Naive thymus-derived CD8-positive, alpha-beta T cell (primary cell): ENCODE data around the gene DKK3. TPM values are rescaled to one million over a fixed set of nuclear protein-coding genes. Genes with fewer than 3 reads are reported as not detected.
"Not testable (repeated sequence)": the region's sequence is repeated elsewhere in the genome, so short reads cannot be mapped to it uniquely, and the experiment has no call there.

Source experiments
- ATAC-seq, 2 donors: fragments of 150-1000 bp; cut with Tn5 transposase in 1 of 2; sonication (Bioruptor Pico), chemical (Tn5 transposase) in 1 of 2; 1 replicate in 1 of 2; 2 replicates in 1 of 2; pipeline ENCODE4 v1.10.0; 2021; ENCODE audit warnings: mild to moderate bottlenecking in 2 of 2, moderate library complexity in 2 of 2
- POLR2A ChIA-PET: fragments of 350-600 bp; sonication (Branson Sonifier 250); formaldehyde crosslinking; loops from one replicate; lab custom pipeline; 2021; ENCODE audit warnings: antibody characterized with exemption; lab: Charles Lee
- DNase-seq, 10 donors: peaks; one replicate each; pipeline versions ENCODE4 v3.0.0 to v3.0.0-alpha.2; 2020 to 2022
- H3K27ac Mint-ChIP-seq, 10 donors: one replicate each; pipeline ENCODE4 v1.8.0; 2020 to 2022; ENCODE audit warnings: mild to moderate bottlenecking in 10 of 10, mixed read lengths in 10 of 10, moderate library complexity in 4 of 10, inconsistent platforms in 1 of 10
- H3K27me3 Mint-ChIP-seq, 5 donors: one replicate each; pipeline ENCODE4 v1.8.0; 2021 to 2022; ENCODE audit warnings: mixed read lengths in 5 of 5
- H3K36me3 Mint-ChIP-seq, 3 donors: one replicate each; pipeline ENCODE4 v1.8.0; 2020 to 2022; ENCODE audit warnings: mixed read lengths in 3 of 3, mild to moderate bottlenecking in 2 of 3, inconsistent platforms in 1 of 3
- H3K4me1 Mint-ChIP-seq, 4 donors: one replicate each; pipeline ENCODE4 v1.8.0; 2021 to 2022; ENCODE audit warnings: mixed read lengths in 4 of 4
- H3K4me3 Mint-ChIP-seq, 10 donors: one replicate each; pipeline ENCODE4 v1.8.0; 2020 to 2022; ENCODE audit warnings: mild to moderate bottlenecking in 10 of 10, mixed read lengths in 10 of 10, moderate library complexity in 6 of 10, inconsistent platforms in 1 of 10
- H3K9me3 Mint-ChIP-seq, 9 donors: one replicate each; pipeline ENCODE4 v1.8.0; 2020 to 2022; ENCODE audit warnings: mixed read lengths in 9 of 9, mild to moderate bottlenecking in 3 of 9, inconsistent platforms in 1 of 9, moderate library complexity in 1 of 9
- polyA plus RNA-seq, 3 donors: library from polyadenylated mRNA; unstranded; fragments of 300-500 nt; fragmentation: Illumina TruSeq; gene quantifications; one replicate each; pipeline ENCODE4 v1.2.3, GENCODE V29; 2021
- total RNA-seq, 8 experiments: library from RNA in 2 of 8; stranded (reverse) in 2 of 8; gene quantifications; one replicate each; pipeline ENCODE4 v1.2.3 and lab custom pipeline; 2021 to 2026

The DKK3 gene
- total and polyA plus RNA-seq, 5 experiments from 2014 or later: 2.3 to 10.8 (median 8.6) TPM

DNA sequence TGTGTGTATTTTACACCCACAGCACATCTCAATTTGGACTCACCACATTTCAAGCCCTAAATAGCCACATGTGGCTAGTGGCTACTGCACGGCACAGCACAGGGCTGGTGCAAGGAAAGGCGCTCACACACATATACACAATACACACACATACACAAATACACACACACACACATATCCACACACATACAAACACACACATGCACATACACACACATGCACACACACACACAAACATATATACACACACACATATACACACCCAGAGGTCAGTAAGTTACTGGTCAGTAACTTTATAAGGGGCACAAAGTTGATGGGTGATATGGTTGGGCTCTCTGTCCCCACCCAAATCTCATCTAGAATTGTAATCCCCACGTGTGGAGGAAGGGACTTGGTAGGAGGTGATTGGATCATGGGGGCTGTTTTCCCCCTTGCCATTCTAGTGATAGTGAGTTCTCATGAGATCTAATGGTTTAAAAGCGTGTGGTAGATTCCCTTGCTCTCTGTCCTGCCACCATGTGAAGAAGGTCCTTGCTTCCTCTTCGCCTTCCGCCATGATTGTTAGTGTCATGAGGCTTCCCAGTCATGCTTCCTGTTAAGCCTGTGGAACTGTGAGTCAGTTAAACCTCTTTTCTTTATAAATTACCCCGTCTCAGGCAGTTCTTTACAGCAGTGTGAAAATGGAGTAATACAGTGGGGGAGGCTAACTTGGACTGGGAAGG lies 37.6 kb upstream of the DKK3 start:
- no peak for ATAC-seq
- no peak overlapping the region for H3K27ac Mint-ChIP-seq
- no peaks in the 10 kb centered on the region for H3K36me3 Mint-ChIP-seq
- no peak for DNase-seq
- H3K27me3 Mint-ChIP-seq: peaks cover 0 to 17% (median 3%) of the 10 kb centered on the region in 5 donors
- peaks cover 3 to 7% (median 4%) of the 10 kb centered on the region in 4 donors for H3K4me1 Mint-ChIP-seq
- H3K9me3 Mint-ChIP-seq: no peaks in the 10 kb centered on the region
- H3K4me3 Mint-ChIP-seq: no peak overlapping the region
- POLR2A ChIA-PET: interaction anchor here (0.6 to 0.7 kb wide), 2 partner anchors 80 to 170 kb away, joined by 3 read pairs; no protein-coding TSS in a partner anchor

DNA sequence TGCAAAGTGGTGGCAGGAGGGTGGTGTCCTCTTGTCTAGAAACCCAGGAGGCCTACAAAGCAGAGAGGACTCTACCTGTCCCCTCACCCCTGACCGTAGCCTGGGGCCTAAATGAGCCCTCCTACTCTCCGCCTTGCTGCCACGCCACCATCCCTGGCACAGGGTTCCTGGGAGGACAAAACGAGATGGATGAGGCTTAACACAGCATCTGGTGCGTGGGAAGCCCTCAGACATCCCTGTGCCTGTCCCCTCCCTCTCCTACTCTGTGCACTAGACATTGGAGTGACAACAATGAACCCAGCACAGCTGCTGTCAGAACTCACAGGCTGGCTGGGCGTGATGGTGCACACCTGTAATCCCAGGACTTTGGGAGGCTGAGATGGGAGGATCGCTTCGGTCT lies 36.4 kb upstream of the DKK3 start:
- peaks cover 0 to 17% (median 3%) of the 10 kb centered on the region in 5 donors for H3K27me3 Mint-ChIP-seq
- no peak overlapping the region for H3K4me3 Mint-ChIP-seq
- peaks cover 3 to 7% (median 4%) of the 10 kb centered on the region in 4 donors for H3K4me1 Mint-ChIP-seq
- DNase-seq (no peak), ATAC-seq (no peak)
- no peaks in the 10 kb centered on the region for H3K36me3 Mint-ChIP-seq
- no peak overlapping the region for H3K27ac Mint-ChIP-seq
- H3K9me3 Mint-ChIP-seq: no peaks in the 10 kb centered on the region
- POLR2A ChIA-PET: no interaction called here

DNA sequence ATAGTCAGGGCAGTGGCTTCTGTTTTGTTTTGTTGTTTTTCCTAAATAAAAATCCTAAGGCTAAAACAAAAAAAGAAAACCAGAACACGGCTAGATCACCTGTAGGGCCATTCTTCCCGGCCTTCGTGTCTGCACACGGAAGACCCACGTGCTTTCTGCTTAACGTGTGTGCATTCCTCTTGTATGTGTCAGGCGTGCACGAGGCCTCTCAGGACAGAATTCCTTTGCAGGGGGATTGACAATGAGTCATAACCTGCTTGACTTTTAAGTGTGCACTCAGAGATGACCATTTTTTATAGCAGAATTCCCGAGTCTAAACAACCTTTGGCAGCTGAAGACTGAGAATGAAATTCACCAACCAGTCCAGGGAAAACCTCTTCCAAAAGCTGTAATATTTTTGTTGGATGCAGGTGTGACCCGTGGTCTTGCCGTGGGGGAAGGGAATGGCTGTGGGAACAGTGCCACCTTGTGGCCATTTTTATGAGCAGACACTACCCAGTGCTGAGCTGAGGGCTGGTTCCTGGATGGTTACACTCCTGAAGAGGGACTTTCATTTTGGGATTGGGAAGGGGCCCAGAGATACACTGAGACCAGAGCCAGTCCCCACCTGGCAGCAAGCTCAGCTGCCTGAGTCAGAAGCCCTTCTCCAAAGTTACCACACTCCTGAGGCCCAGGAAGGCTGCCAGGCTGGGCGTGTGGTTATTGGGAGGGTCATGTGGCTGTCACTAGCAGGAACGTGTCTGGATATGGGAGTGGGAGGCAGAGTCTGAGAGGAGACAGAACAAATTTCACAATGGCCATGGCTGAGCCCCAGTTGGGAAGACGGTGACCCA lies 35.7 kb upstream of the DKK3 start:
- ATAC-seq (peak; percentile 64 to 80), DNase-seq (peak; percentile 30 to 70 (median 54))
- H3K4me1 Mint-ChIP-seq: peaks cover 3 to 7% (median 4%) of the 10 kb centered on the region in 4 donors
- no peak overlapping the region for H3K4me3 Mint-ChIP-seq
- H3K9me3 Mint-ChIP-seq: no peaks in the 10 kb centered on the region
- H3K27me3 Mint-ChIP-seq: peaks cover 0 to 17% (median 3%) of the 10 kb centered on the region in 5 donors
- no peaks in the 10 kb centered on the region for H3K36me3 Mint-ChIP-seq
- peak overlapping the region in 1 of 10 donors; percentile 70 for H3K27ac Mint-ChIP-seq
- POLR2A ChIA-PET: no interaction called here

DNA sequence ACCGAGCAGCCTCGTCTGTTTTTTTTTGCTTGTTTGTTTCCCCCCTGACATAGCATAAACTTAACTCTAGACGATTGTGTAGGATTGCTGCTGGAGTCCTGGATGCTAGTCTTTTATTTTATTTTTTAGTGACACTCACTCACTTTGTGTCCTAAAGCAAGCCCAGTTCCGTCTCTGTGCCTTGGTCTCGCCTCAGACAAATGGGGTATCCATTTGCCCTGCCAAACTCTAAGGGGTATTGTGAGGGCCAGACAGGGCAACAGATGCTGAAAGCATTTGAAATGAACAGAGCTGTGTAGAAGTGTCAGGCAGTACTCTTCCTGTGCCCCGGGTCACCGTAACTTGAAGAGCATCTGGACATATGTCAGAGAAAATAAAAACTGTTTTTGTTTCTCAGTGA lies 34.8 kb upstream of the DKK3 start:
- POLR2A ChIA-PET: no interaction called here
- H3K36me3 Mint-ChIP-seq: no peaks in the 10 kb centered on the region
- H3K4me1 Mint-ChIP-seq: peaks cover 3 to 7% (median 4%) of the 10 kb centered on the region in 4 donors
- H3K27me3 Mint-ChIP-seq: peaks cover 0 to 17% (median 3%) of the 10 kb centered on the region in 5 donors
- H3K4me3 Mint-ChIP-seq: no peak overlapping the region
- ATAC-seq (no peak), DNase-seq (no peak)
- no peak overlapping the region for H3K27ac Mint-ChIP-seq
- H3K9me3 Mint-ChIP-seq: no peaks in the 10 kb centered on the region

DNA sequence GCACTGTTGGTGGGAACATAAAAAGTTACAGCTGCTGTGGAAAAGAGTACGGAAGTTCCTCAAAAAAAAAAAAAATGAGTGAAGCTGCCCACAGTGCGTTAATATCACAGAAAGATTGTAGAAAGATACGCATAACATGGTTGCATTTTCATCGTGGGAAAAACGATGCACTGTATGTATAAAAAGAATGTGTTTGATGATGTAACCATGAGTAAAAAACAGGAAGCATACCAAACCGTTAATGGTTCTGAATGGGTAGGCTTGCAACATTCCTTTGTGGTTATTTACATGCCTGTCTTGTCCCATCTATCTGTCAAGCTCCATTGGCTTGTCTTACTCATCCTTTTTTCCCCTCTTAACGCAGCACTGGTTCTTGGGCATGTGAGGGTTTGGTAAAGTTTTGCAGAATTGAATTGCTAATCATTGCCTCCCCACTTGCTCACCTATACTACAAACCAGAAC lies 33.8 kb upstream of the DKK3 start:
- Mint-ChIP-seq H3K4me1 (peaks cover 0 to 2% (median 0%) of the 10 kb centered on the region in 4 donors), H3K36me3 (no peaks in the 10 kb centered on the region), H3K4me3 (no peak overlapping the region), H3K27me3 (peaks cover 0 to 14% (median 3%) of the 10 kb centered on the region in 5 donors), H3K27ac (no peak overlapping the region), H3K9me3 (no peaks in the 10 kb centered on the region)
- DNase-seq (no peak), ATAC-seq (no peak)
- POLR2A ChIA-PET: no interaction called here

DNA sequence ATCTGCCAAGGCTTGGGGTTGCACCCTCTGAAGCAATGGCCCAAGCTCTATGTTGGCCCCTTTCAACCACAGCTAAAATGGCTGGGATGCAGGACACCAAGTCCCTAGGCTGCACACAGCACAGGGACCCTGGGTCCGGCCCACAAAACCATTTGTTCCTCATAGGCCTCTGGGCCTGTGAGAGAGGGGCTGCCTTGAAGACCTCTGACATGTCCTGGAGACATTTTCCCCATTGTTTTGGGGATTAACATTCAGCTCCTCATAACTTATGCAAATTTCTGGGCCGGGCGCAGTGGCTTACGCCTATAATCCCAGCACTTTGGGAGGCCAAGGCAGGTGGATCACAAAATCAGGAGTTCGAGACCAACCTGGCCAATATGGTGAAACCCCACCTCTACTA lies 32.3 kb upstream of the DKK3 start:
- not testable (repeated sequence) for H3K4me1 Mint-ChIP-seq, H3K9me3 Mint-ChIP-seq, H3K36me3 Mint-ChIP-seq, H3K4me3 Mint-ChIP-seq, DNase-seq, H3K27ac Mint-ChIP-seq, ATAC-seq, H3K27me3 Mint-ChIP-seq
- POLR2A ChIA-PET: interaction anchor here (0.7 kb wide), 1 partner anchor 363 kb away, joined by 3 read pairs; no protein-coding TSS in a partner anchor

DNA sequence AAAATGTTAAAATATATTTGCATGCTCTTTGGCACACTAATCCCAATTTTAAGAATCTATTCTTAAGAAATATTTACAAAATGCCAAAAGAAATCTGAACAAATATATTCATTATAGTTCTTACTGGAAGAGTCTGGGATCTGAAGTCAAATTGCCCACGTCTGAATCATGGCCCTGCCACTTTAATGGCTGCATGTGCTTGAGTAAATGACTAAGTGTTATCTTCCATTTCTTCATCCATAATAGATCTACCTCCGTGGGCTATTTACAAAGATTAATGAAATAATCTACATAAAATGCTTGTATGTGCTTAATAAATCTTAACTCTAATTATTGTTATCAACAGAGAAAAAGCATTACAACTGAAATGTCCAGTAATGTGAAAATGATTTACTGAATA lies 24.5 kb upstream of the DKK3 start:
- H3K4me1 Mint-ChIP-seq: no peaks in the 10 kb centered on the region
- peaks cover 5 to 13% (median 8%) of the 10 kb centered on the region in 5 donors for H3K27me3 Mint-ChIP-seq
- no peaks in the 10 kb centered on the region for H3K36me3 Mint-ChIP-seq
- POLR2A ChIA-PET: no interaction called here
- H3K4me3 Mint-ChIP-seq: no peak overlapping the region
- no peaks in the 10 kb centered on the region for H3K9me3 Mint-ChIP-seq
- DNase-seq (no peak), ATAC-seq (no peak)
- no peak overlapping the region for H3K27ac Mint-ChIP-seq

DNA sequence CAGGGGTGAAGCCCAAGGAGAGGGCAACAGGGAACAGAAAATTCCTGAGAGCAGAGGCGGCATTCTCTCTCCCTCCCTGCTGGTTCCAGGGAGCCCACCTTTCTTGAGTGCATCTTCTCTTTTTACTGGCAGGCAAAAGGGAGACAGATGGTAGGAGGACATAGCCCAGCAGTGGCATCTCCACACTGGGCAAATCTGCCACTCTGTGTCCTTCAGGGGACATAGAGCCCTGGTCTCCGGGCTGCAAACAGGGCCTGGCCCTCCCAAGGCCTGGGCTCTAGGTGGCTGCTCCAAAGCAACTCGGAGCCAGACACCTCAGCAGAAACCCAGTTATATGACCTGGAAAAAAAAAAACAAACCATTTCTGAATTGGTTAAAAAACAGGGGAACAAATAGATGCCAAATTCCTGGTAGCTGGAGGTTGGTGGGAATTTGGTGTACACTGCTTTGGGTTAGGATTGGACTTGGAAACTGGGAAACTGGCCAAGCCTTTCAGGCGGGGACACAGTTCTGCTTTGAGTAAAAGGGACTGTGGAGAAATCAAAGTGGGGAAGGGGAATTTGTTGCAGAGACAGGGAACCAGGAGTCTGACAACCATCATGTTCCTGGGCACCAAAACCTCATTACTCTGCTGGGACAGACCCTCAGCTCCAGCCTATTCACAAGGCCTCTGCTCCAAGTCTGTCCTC lies 23.6 kb upstream of the DKK3 start:
- H3K9me3 Mint-ChIP-seq: no peaks in the 10 kb centered on the region
- ATAC-seq: no peak
- H3K27me3 Mint-ChIP-seq: peaks cover 5 to 13% (median 9%) of the 10 kb centered on the region in 5 donors
- POLR2A ChIA-PET: no interaction called here
- H3K27ac Mint-ChIP-seq: no peak overlapping the region
- H3K4me3 Mint-ChIP-seq: no peak overlapping the region
- DNase-seq: no peak
- no peaks in the 10 kb centered on the region for H3K4me1 Mint-ChIP-seq
- no peaks in the 10 kb centered on the region for H3K36me3 Mint-ChIP-seq

DNA sequence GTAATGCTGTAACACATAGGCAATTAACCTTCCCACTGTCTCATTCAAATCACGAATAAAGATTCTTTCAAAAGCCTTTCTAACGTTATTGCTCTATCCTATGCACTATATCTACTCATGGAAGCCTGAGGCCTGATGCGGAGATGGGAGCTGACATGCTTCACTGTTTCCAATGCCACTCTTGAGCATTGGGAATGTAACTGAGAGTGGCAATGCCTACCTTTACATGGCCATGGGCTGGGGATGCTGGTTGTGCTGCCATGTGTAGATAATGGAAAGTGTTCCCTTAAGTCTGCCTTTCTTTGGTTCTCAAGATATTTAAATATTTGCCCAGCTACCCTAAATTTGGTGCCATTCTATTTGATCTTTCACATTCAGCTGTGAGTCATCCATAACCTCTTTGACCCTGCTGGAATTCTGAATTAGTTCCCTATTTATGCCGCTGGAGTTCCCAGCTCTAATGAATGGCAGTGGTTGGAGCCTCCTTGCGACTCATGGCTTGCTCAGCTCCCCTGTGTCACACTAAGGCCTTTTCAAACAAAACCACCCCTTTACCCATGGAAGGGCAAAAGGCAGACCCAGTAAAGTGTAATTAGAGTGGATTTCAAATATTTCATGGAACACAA lies 21.4 kb upstream of the DKK3 start:
- POLR2A ChIA-PET: no interaction called here

DNA sequence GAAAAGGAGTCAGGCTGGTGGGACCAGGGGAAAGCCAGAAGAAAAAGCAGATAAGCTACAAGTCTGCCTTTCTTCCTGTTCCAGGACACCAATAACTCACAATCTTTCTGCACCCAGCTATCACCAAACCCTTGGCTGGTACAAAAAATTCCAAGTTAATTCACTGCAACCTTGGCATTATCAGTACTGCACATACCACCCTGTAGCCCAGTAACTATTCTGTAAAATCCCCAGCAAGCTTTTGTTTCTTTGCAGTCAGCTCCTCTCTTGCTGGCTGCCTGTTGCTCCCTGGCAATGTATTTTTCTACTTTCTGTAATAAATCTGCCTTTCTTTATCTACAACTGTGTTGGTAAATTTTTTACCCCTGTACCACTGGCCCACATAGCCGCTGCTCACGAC lies 20.7 kb upstream of the DKK3 start:
- H3K4me3 Mint-ChIP-seq: no peak overlapping the region
- no peak for DNase-seq
- peaks cover 0 to 7% (median 3%) of the 10 kb centered on the region in 3 donors for H3K36me3 Mint-ChIP-seq
- H3K4me1 Mint-ChIP-seq: no peaks in the 10 kb centered on the region
- POLR2A ChIA-PET: no interaction called here
- peaks cover 0 to 10% (median 7%) of the 10 kb centered on the region in 9 donors for H3K9me3 Mint-ChIP-seq
- peaks cover 5 to 19% (median 12%) of the 10 kb centered on the region in 5 donors for H3K27me3 Mint-ChIP-seq
- ATAC-seq: no peak
- no peak overlapping the region for H3K27ac Mint-ChIP-seq

More for the DNA sequence above, 21.4 kb upstream of the DKK3 start:
- H3K9me3 Mint-ChIP-seq: peaks cover 0 to 2% (median 0%) of the 10 kb centered on the region in 9 donors
- no peak for DNase-seq
- no peak overlapping the region for H3K4me3 Mint-ChIP-seq
- peaks cover 8 to 14% (median 12%) of the 10 kb centered on the region in 5 donors for H3K27me3 Mint-ChIP-seq
- H3K36me3 Mint-ChIP-seq: no peaks in the 10 kb centered on the region
- no peaks in the 10 kb centered on the region for H3K4me1 Mint-ChIP-seq
- H3K27ac Mint-ChIP-seq: no peak overlapping the region
- no peak for ATAC-seq

DNA sequence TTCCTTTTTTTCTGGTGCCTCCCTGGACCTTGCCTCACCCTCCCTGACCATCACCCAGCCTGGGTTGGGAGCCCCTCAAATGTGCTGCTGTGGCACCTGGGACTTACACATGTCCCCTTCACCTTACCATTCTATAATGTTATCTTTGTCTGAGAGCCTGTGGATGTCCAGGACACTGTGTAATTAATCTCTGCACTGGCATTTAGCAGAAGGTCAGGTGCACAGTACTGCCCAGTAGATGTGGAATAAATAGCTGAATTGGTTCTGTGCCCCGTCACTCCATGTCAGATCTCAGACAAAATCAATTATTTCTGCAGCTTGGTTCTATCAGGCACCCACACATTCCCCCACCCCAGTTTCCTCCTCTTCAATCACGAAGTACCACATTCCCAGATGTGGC lies 19.9 kb upstream of the DKK3 start:
- no peak overlapping the region for H3K4me3 Mint-ChIP-seq

More for the DNA sequence above, 19.9 kb upstream of the DKK3 start:
- POLR2A ChIA-PET: no interaction called here
- H3K36me3 Mint-ChIP-seq: peaks cover 0 to 14% (median 8%) of the 10 kb centered on the region in 3 donors
- peaks cover 0 to 17% (median 9%) of the 10 kb centered on the region in 9 donors for H3K9me3 Mint-ChIP-seq
- ATAC-seq (no peak), DNase-seq (no peak)
- H3K4me1 Mint-ChIP-seq: no peaks in the 10 kb centered on the region
- H3K27me3 Mint-ChIP-seq: peaks cover 1 to 15% (median 12%) of the 10 kb centered on the region in 5 donors
- peak overlapping the region in 1 of 10 donors; percentile 65 for H3K27ac Mint-ChIP-seq
